ENCODE measurements around the gene NTPCR.

The NTPCR gene

GRCh38 chr1:232958067-232958466 lies 7.7 kb downstream of the NTPCR start:
- H3K4me3 ChIP-seq (ENCODE audit: low read depth, low read length), result no peak overlapping the region
- in situ Hi-C loops (cut with HindIII; ENCODE audit: low sequenced_read_pairs), result no loop called here
- TF ChIP-seq CTCF (IDR thresholded peaks at IDR 0.05; ENCODE audit: low read depth, low read length), result no peak
- no peak for DNase-seq (ENCODE audit: low read depth, low spot score)

GRCh38 chr1:232962761-232963745 lies 12.6 kb downstream of the NTPCR start:
- peak; percentile 39 for DNase-seq (ENCODE audit: low read depth, low spot score)
- in situ Hi-C loops (cut with HindIII; ENCODE audit: low sequenced_read_pairs), result no loop called here
- no peak for TF ChIP-seq CTCF (IDR thresholded peaks at IDR 0.05; ENCODE audit: low read depth, low read length)
- H3K4me3 ChIP-seq (ENCODE audit: low read depth, low read length), result no peak overlapping the region

- in situ Hi-C loops (cut with HindIII; ENCODE audit: low sequenced_read_pairs), result no loop called here
- TF ChIP-seq CTCF (IDR thresholded peaks at IDR 0.05; ENCODE audit: low read depth, low read length), result no peak
- H3K4me3 ChIP-seq (ENCODE audit: low read depth, low read length), result no peak overlapping the region
- no peak for DNase-seq (ENCODE audit: low read depth, low spot score)
These were observed 14.2 kb downstream of the NTPCR start for GRCh38 chr1:232964601-232965000.

DNA sequence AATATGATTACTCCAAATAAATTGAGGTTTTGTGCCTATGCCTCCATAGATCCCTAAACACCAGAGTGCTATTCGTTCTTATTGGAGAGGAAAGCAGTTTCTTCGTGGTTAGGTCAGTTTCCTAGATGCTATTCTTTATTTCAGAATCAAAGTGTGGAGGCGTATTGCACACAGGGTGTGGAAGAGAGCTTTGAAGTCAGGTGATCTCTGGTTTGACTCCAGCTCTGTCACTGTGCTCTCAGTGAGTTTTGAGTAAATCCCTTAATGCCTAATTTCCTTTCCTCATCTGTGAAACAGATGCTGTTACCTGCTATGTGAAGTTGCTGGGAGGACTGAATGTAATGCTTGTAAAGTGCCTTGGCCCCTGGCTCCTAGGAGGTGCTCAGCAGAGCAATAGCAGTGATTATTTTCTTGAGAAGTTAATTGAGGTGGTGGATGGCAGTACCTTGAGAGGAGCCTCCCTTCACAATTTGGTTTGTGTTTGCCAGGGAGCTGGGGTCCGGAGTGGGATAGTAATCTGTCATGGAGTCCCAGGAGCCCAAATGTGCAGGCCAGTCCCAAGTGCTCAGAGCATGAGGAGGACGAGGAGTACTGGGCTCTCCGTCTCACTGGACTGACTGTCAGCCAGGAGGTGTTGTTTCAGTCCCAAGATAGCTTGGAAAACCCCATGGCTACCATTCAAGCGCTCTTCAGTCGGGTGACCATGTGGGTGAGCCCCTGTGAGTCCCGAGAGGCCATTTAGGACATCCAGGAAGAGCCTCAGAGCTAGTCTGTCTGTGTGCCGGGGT lies 14.9 kb downstream of the NTPCR start:
- in situ Hi-C loops (cut with HindIII; ENCODE audit: low sequenced_read_pairs), result no loop called here
- no peak for TF ChIP-seq CTCF (IDR thresholded peaks at IDR 0.05; ENCODE audit: low read depth, low read length)

GRCh38 chr1:232965912-232966217 lies 15.5 kb downstream of the NTPCR start:
- H3K4me3 ChIP-seq (ENCODE audit: low read depth, low read length), result no peak overlapping the region
- DNase-seq (ENCODE audit: low read depth, low spot score), result no peak
- in situ Hi-C loops (cut with HindIII; ENCODE audit: low sequenced_read_pairs), result no loop called here
- TF ChIP-seq CTCF (IDR thresholded peaks at IDR 0.05; ENCODE audit: low read depth, low read length), result no peak

More for the DNA sequence above, 14.9 kb downstream of the NTPCR start:
- H3K4me3 ChIP-seq (ENCODE audit: low read depth, low read length), result no peak overlapping the region
- DNase-seq (ENCODE audit: low read depth, low spot score), result no peak

- no peak for TF ChIP-seq CTCF (IDR thresholded peaks at IDR 0.05; ENCODE audit: low read depth, low read length)
- in situ Hi-C loops (cut with HindIII; ENCODE audit: low sequenced_read_pairs), result no loop called here
- DNase-seq (ENCODE audit: low read depth, low spot score), result no peak
- H3K4me3 ChIP-seq (ENCODE audit: low read depth, low read length), result no peak overlapping the region
These were observed 16.3 kb downstream of the NTPCR start for GRCh38 chr1:232966663-232967062.
